ENCODE data around the gene CLMN.
"Not testable (repeated sequence)": the region's sequence is repeated elsewhere in the genome, so short reads cannot be mapped to it uniquely, and the experiment has no call there.

CLMN gene

GRCh38 chr14:95141684-95142083 lies 178.0 kb downstream of the CLMN start:
- H3K4me1 ChIP-seq, result no peaks in the 10 kb centered on the region; the same call in 1 of the 2 replicates
- no peaks in the 10 kb centered on the region for H3K27me3 ChIP-seq
- DNase-seq, result no peak
- H3K36me3 ChIP-seq, result peaks cover 14% of the 10 kb centered on the region
- H3K9me3 ChIP-seq, result no peaks in the 10 kb centered on the region; the same call in 1 of the 2 replicates
- no peak for TF ChIP-seq CTCF (IDR thresholded peaks at IDR 0.05; ENCODE audit: low read depth, low read length)
- no peak overlapping the region for H3K4me3 ChIP-seq (ENCODE audit: low read depth, low read length)

GRCh38 chr14:95140060-95140858 lies 179.4 kb downstream of the CLMN start:
- no peak for TF ChIP-seq CTCF (IDR thresholded peaks at IDR 0.05; ENCODE audit: low read depth, low read length)
- Histone ChIP-seq H3K36me3 (peaks cover 10% of the 10 kb centered on the region), H3K9me3 (no peaks in the 10 kb centered on the region), H3K4me3 (ENCODE audit: low read depth, low read length) (no peak overlapping the region), H3K4me1 (no peaks in the 10 kb centered on the region; the same call in 1 of the 2 replicates), H3K27me3 (no peaks in the 10 kb centered on the region)
- DNase-seq, result no peak

- no peak for DNase-seq
- Histone ChIP-seq H3K4me1 (no peaks in the 10 kb centered on the region; the same call in 1 of the 2 replicates), H3K27me3 (no peaks in the 10 kb centered on the region), H3K4me3 (ENCODE audit: low read depth, low read length) (no peak overlapping the region), H3K36me3 (0 out of 2 replicates have a peak, but pooled peaks cover 5% of the 10 kb centered on the region), H3K9me3 (no peaks in the 10 kb centered on the region)
- TF ChIP-seq CTCF (IDR thresholded peaks at IDR 0.05; ENCODE audit: low read depth, low read length), result no peak
Observed at GRCh38 chr14:95138876-95139275, 180.8 kb downstream of the CLMN start.

GRCh38 chr14:95138455-95138854 lies 181.3 kb downstream of the CLMN start:
- not testable (repeated sequence) for H3K4me3 ChIP-seq (ENCODE audit: low read depth, low read length); H3K27me3 ChIP-seq; H3K4me1 ChIP-seq; H3K36me3 ChIP-seq; H3K9me3 ChIP-seq; DNase-seq

- no peak overlapping the region for H3K4me3 ChIP-seq (ENCODE audit: low read depth, low read length)
- DNase-seq, result no peak
- TF ChIP-seq CTCF (IDR thresholded peaks at IDR 0.05; ENCODE audit: low read depth, low read length), result no peak
- no peaks in the 10 kb centered on the region for H3K27me3 ChIP-seq
- H3K4me1 ChIP-seq, result no peaks in the 10 kb centered on the region; the same call in 1 of the 2 replicates
- no peaks in the 10 kb centered on the region for H3K9me3 ChIP-seq
- peaks cover 12% of the 10 kb centered on the region for H3K36me3 ChIP-seq
Observed at GRCh38 chr14:95137804-95138167, 181.9 kb downstream of the CLMN start.

GRCh38 chr14:95137164-95137803 lies 182.4 kb downstream of the CLMN start:
- TF ChIP-seq CTCF (IDR thresholded peaks at IDR 0.05; ENCODE audit: low read depth, low read length), result no peak
- H3K36me3 ChIP-seq, result peaks cover 13% of the 10 kb centered on the region
- H3K4me3 ChIP-seq (ENCODE audit: low read depth, low read length), result no peak overlapping the region
- H3K27me3 ChIP-seq, result no peaks in the 10 kb centered on the region
- no peaks in the 10 kb centered on the region for H3K4me1 ChIP-seq
- no peak for DNase-seq
- no peaks in the 10 kb centered on the region for H3K9me3 ChIP-seq
